Right lobe of liver (tissue), 6 donors: ENCODE measurements around the gene GAREM1. TPM values are rescaled to one million over a fixed set of nuclear protein-coding genes. Genes with fewer than 3 reads are reported as not detected.

ENCODE experiments used
- ATAC-seq, 4 donors: fragments of 200-7000 bp; cut with Tn5 transposase; one replicate each; pipeline ENCODE4 v1.9.1; 2020; ENCODE audit warnings: mild to moderate bottlenecking in 4 of 4, moderate library complexity in 4 of 4
- DNase-seq, 3 donors: peaks; one replicate each; pipeline ENCODE4 v3.0.0-alpha.2; 2020
- H3K27ac ChIP-seq, 3 donors: fragments of 200-600 bp; one replicate each; pipeline ENCODE4 v1.8.0; 2022
- H3K27me3 ChIP-seq, 2 donors: fragments of 200-600 bp; one replicate each; pipeline ENCODE4 v1.8.0; 2022
- H3K36me3 ChIP-seq, 4 donors: fragments of 200-600 bp; sonication (generic) in 1 of 4; one replicate each; pipeline versions ENCODE4 v1.5.1 to v1.8.0; 2017 to 2022; ENCODE audit warnings: control low read depth in 1 of 4
- H3K4me1 ChIP-seq, 4 donors: fragments of 200-600 bp; sonication (generic) in 1 of 4; one replicate each; pipeline versions ENCODE4 v1.5.1 to v1.8.0; 2017 to 2022; ENCODE audit warnings: control low read depth in 1 of 4
- H3K4me3 ChIP-seq, 3 donors: fragments of 200-600 bp; one replicate each; pipeline ENCODE4 v1.8.0; 2022
- H3K9me3 ChIP-seq, 4 donors: fragments of 200-600 bp; sonication (generic) in 1 of 4; one replicate each; pipeline versions ENCODE4 v1.5.1 to v1.8.0; 2017 to 2022; ENCODE audit warnings: control low read depth in 1 of 4
- CTCF ChIP-seq, 4 donors: fragments of 200-600 bp in 3 of 4; fragments of 450-650 bp in 1 of 4; IDR thresholded peaks; one replicate each; pipeline versions ENCODE4 v1.5.1 to v1.8.0; 2016 to 2022; ENCODE audit warnings: antibody characterized with exemption in 4 of 4, mild to moderate bottlenecking in 2 of 4
- POLR2A ChIP-seq: fragments of 450-650 bp; IDR thresholded peaks from one replicate; pipeline ENCODE4 v1.6.1; 2017; ENCODE audit warnings: antibody characterized with exemption, mild to moderate bottlenecking
- WGBS: methylation state at CpG from one replicate; pipeline ENCODE4 v1.1.6; 2018; ENCODE audit warnings: low coverage, low lambda C conversion rate; ENCODE audit not compliant: insufficient coverage; ENCODE audit errors: missing lambda C conversion rate; 5-methylcytosine and 5-hydroxymethylcytosine counted together
- intact Hi-C, 2 donors: fragments of 100-400 bp; cut with DNase I; formaldehyde crosslinking; loops; one replicate each; pipeline versions ENCODE4 v1.11.2 to v1.14.1; 2022
- total RNA-seq, 6 experiments: library from RNA; depleted of rRNA in 2 of 6; stranded (reverse); fragments of >200 nt in 2 of 6; fragmentation: NEBNext Ultra II Directional in 3 of 6; extraction: Animal tissue kit (Norgen Biotek cat#: 25700) in 3 of 6; gene quantifications; one replicate each; pipeline versions ENCODE4 v1.1.0 to v1.2.4, GENCODE V29; 2016 to 2023
- donor health status: DM: no; HTN: yes; CAD: no.
- donor health status: DM: no; HTN: no; CAD: no.
- donor health status: DM: no; HTN: no; CAD: no.
- donor health status: DM: no; HTN: yes; CAD: no.
- donor health status: DM: no; HTN: yes; CAD: no.

The GAREM1 gene
- total RNA-seq, 6 experiments from 2014 or later = 5.5 to 11.3 (median 6.6) TPM

- no peaks in the 10 kb centered on the region for H3K36me3 ChIP-seq
- TF ChIP-seq CTCF (IDR thresholded peaks at IDR 0.05) = no peak
- no peak for TF ChIP-seq POLR2A
- no peak for ATAC-seq
- H3K27me3 ChIP-seq = no peaks in the 10 kb centered on the region
- intact Hi-C loops = no loop called here
- 96% methylated on average over 8 of the region's 8 CpGs for WGBS
- no peak for DNase-seq
- no peak overlapping the region for H3K27ac ChIP-seq
- H3K4me1 ChIP-seq = no peaks in the 10 kb centered on the region
- H3K4me3 ChIP-seq = no peak overlapping the region
- no peaks in the 10 kb centered on the region for H3K9me3 ChIP-seq
Measured at GRCh38 chr18:32337821-32338220, 132.9 kb downstream of the GAREM1 start.

- WGBS = 98% methylated on average over 7 of the region's 7 CpGs
Measured at GRCh38 chr18:32337347-32337746, 133.3 kb downstream of the GAREM1 start.

GRCh38 chr18:32335228-32335627, 135.5 kb downstream of the GAREM1 start:
- Histone ChIP-seq H3K4me1 (no peaks in the 10 kb centered on the region), H3K36me3 (no peaks in the 10 kb centered on the region), H3K9me3 (no peaks in the 10 kb centered on the region), H3K27me3 (no peaks in the 10 kb centered on the region), H3K4me3 (no peak overlapping the region), H3K27ac (no peak overlapping the region)
- WGBS = 75% methylated on average over 4 of the region's 4 CpGs
- ATAC-seq = no peak
- intact Hi-C loops = no loop called here
- TF ChIP-seq POLR2A (no peak), CTCF (IDR thresholded peaks at IDR 0.05) (no peak)
- DNase-seq = no peak

More at GRCh38 chr18:32337347-32337746, 133.3 kb downstream of the GAREM1 start:
- Histone ChIP-seq H3K4me1 (no peaks in the 10 kb centered on the region), H3K36me3 (no peaks in the 10 kb centered on the region), H3K27ac (no peak overlapping the region), H3K9me3 (no peaks in the 10 kb centered on the region), H3K4me3 (no peak overlapping the region), H3K27me3 (no peaks in the 10 kb centered on the region)
- ATAC-seq (no peak), DNase-seq (no peak)
- TF ChIP-seq POLR2A (no peak), CTCF (IDR thresholded peaks at IDR 0.05) (no peak)
- intact Hi-C loops = no loop called here

- ATAC-seq = peak in 3 of 4 donors; percentile 30 to 46 (median 32)
- no peak overlapping the region for H3K4me3 ChIP-seq
- no peaks in the 10 kb centered on the region for H3K36me3 ChIP-seq
- TF ChIP-seq POLR2A (no peak), CTCF (IDR thresholded peaks at IDR 0.05) (no peak)
- intact Hi-C loops = no loop called here
- H3K4me1 ChIP-seq = no peaks in the 10 kb centered on the region
- no peak overlapping the region for H3K27ac ChIP-seq
- H3K9me3 ChIP-seq = no peaks in the 10 kb centered on the region
- no peaks in the 10 kb centered on the region for H3K27me3 ChIP-seq
- no peak for DNase-seq
- WGBS = 93% methylated on average over 7 of the region's 7 CpGs
Measured at GRCh38 chr18:32333781-32334180, 136.9 kb downstream of the GAREM1 start.

GRCh38 chr18:32332708-32333107, 138.0 kb downstream of the GAREM1 start:
- no peaks in the 10 kb centered on the region for H3K27me3 ChIP-seq
- no peak for TF ChIP-seq CTCF (IDR thresholded peaks at IDR 0.05)
- TF ChIP-seq POLR2A = no peak
- H3K27ac ChIP-seq = no peak overlapping the region
- no peaks in the 10 kb centered on the region for H3K36me3 ChIP-seq
- 72% methylated on average over 5 of the region's 5 CpGs for WGBS
- no peak for ATAC-seq
- no peaks in the 10 kb centered on the region for H3K9me3 ChIP-seq
- H3K4me3 ChIP-seq = no peak overlapping the region
- peaks cover 0 to 2% (median 0%) of the 10 kb centered on the region in 4 donors for H3K4me1 ChIP-seq
- intact Hi-C loops = no loop called here
- no peak for DNase-seq
